Upper lobe of right lung (tissue), 1 donor: ENCODE data around the gene PLIN1. TPM values are rescaled to one million over a fixed set of nuclear protein-coding genes. Genes with fewer than 3 reads are reported as not detected.

Experiments
- ATAC-seq: fragments of 200-7000 bp; cut with Tn5 transposase; one replicate; pipeline ENCODE4 v1.9.1; 2020; ENCODE audit warnings: mild to moderate bottlenecking, moderate library complexity
- DNase-seq: peaks from one replicate; pipeline ENCODE4 v3.0.0-alpha.2; 2020
- H3K27ac ChIP-seq: fragments of 200-600 bp; one replicate; pipeline ENCODE4 v1.8.0; 2022
- H3K27me3 ChIP-seq: fragments of 200-600 bp; one replicate; pipeline ENCODE4 v1.8.0; 2022; ENCODE audit warnings: mild to moderate bottlenecking
- H3K36me3 ChIP-seq: fragments of 200-600 bp; one replicate; pipeline ENCODE4 v1.8.0; 2022
- H3K4me1 ChIP-seq: fragments of 200-600 bp; one replicate; pipeline ENCODE4 v1.8.0; 2022
- H3K4me3 ChIP-seq: fragments of 200-600 bp; one replicate; pipeline ENCODE4 v1.8.0; 2022; ENCODE audit warnings: mild to moderate bottlenecking
- H3K9me3 ChIP-seq: fragments of 200-600 bp; one replicate; pipeline ENCODE4 v1.8.0; 2022
- CTCF ChIP-seq: fragments of 200-600 bp; IDR thresholded peaks from one replicate; pipeline ENCODE4 v1.8.0; 2022; ENCODE audit warnings: antibody characterized with exemption
- intact Hi-C: fragments of 100-400 bp; cut with DNase I; formaldehyde crosslinking; loops from one replicate; pipeline ENCODE4 v1.11.0; 2022
- total RNA-seq: library from RNA; stranded (reverse); fragmentation: NEBNext Ultra II Directional; extraction: Animal tissue kit (Norgen Biotek cat#: 25700); gene quantifications from one replicate; pipeline ENCODE4 v1.2.1, GENCODE V29; 2021
- donor health status: DM: no; HTN: yes; CAD: no; lungs with severe emphysema.

Gene PLIN1
- total RNA-seq, 1 donor from 2014 or later = 1.1 TPM

GRCh38 chr15:89628806-89629715, 50.1 kb downstream of the PLIN1 start:
- Histone ChIP-seq H3K9me3 (no peaks in the 10 kb centered on the region), H3K27ac (no peak overlapping the region), H3K4me1 (no peaks in the 10 kb centered on the region), H3K4me3 (no peak overlapping the region), H3K36me3 (no peaks in the 10 kb centered on the region), H3K27me3 (no peaks in the 10 kb centered on the region)
- no peak for TF ChIP-seq CTCF
- intact Hi-C loops = no loop called here
- DNase-seq (no peak), ATAC-seq (peak; percentile 9)

GRCh38 chr15:89628301-89628700, 50.9 kb downstream of the PLIN1 start:
- no peaks in the 10 kb centered on the region for H3K9me3 ChIP-seq
- no peak overlapping the region for H3K4me3 ChIP-seq
- H3K4me1 ChIP-seq = no peaks in the 10 kb centered on the region
- H3K27ac ChIP-seq = no peak overlapping the region
- ATAC-seq = no peak
- DNase-seq = no peak
- no peak for TF ChIP-seq CTCF
- no peaks in the 10 kb centered on the region for H3K36me3 ChIP-seq
- intact Hi-C loops = no loop called here
- H3K27me3 ChIP-seq = no peaks in the 10 kb centered on the region

- ATAC-seq (no peak), DNase-seq (no peak)
- TF ChIP-seq CTCF = no peak
- Histone ChIP-seq H3K27me3 (no peaks in the 10 kb centered on the region), H3K36me3 (no peaks in the 10 kb centered on the region), H3K9me3 (no peaks in the 10 kb centered on the region), H3K27ac (no peak overlapping the region), H3K4me1 (no peaks in the 10 kb centered on the region), H3K4me3 (no peak overlapping the region)
- intact Hi-C loops = no loop called here
Observed at GRCh38 chr15:89627256-89627970, 51.8 kb downstream of the PLIN1 start.

GRCh38 chr15:89625716-89626115, 53.5 kb downstream of the PLIN1 start:
- no peak for ATAC-seq
- Histone ChIP-seq H3K27ac (no peak overlapping the region), H3K4me1 (no peaks in the 10 kb centered on the region), H3K27me3 (no peaks in the 10 kb centered on the region), H3K4me3 (no peak overlapping the region), H3K36me3 (no peaks in the 10 kb centered on the region), H3K9me3 (no peaks in the 10 kb centered on the region)
- DNase-seq = no peak
- TF ChIP-seq CTCF = no peak
- intact Hi-C loops = no loop called here

GRCh38 chr15:89623165-89623564, 56.0 kb downstream of the PLIN1 start:
- no peak for TF ChIP-seq CTCF
- no peak for ATAC-seq
- intact Hi-C loops = no loop called here

More at GRCh38 chr15:89623165-89623564, 56.0 kb downstream of the PLIN1 start:
- DNase-seq = no peak
- Histone ChIP-seq H3K27ac (no peak overlapping the region), H3K36me3 (no peaks in the 10 kb centered on the region), H3K4me1 (no peaks in the 10 kb centered on the region), H3K9me3 (no peaks in the 10 kb centered on the region), H3K4me3 (no peak overlapping the region), H3K27me3 (no peaks in the 10 kb centered on the region)
